Keratinocyte (primary cell): ENCODE results near the gene GHRH.

Experiments used
- CTCF ChIP-seq, 3 experiments: IDR thresholded peaks in 1 of 3; conservative IDR thresholded peaks in 1 of 3; optimal IDR thresholded peaks in 1 of 3; 2 replicates in 2 of 3; 3 replicates in 1 of 3; pipeline versions ENCODE3 to v1.5.1; 2011; ENCODE audit warnings: low read length in 3 of 3, mild to moderate bottlenecking in 3 of 3, moderate library complexity in 2 of 3, control low read depth in 1 of 3, inconsistent platforms in 1 of 3; ENCODE audit not compliant: insufficient read depth in 2 of 3; ENCODE audit errors: extremely low read depth in 1 of 3
- EZH2 ChIP-seq: IDR thresholded peaks from one replicate; pipeline ENCODE4 v1.6.1; 2012; ENCODE audit warnings: inconsistent platforms, mild to moderate bottlenecking, low read length, moderate library complexity

- TF ChIP-seq CTCF (optimal IDR thresholded peaks at IDR 0.05 in 1 of 3, IDR thresholded peaks at IDR 0.05 in 1 of 3, conservative IDR thresholded peaks at IDR 0.05 in 1 of 3; ENCODE audit: extremely low read depth in 1 of 3, insufficient read depth in 2 of 3, low read length in 3 of 3) (no peak), EZH2 (no peak)
These were observed 2.1 kb upstream of the GHRH start for GRCh38 chr20:37263686-37264085.
